ENCODE results near the gene GRXCR1.

GRXCR1 gene

GRCh38 chr4:42892413-42892812 is at the start of gene GRXCR1:
Gene GRXCR1 (plus strand): TSS chr4:42892713. CDS start chr4:42893267, 554 bp downstream.
- no peak for DNase-seq (ENCODE audit: low read depth)

GRCh38 chr4:42843694-42844093 is 48.8 kb upstream of the GRXCR1 start:
- no peak for DNase-seq (ENCODE audit: low read depth)

GRCh38 chr4:42844422-42845070 is 48.0 kb upstream of the GRXCR1 start:
- DNase-seq (ENCODE audit: low read depth), result no peak

DNA sequence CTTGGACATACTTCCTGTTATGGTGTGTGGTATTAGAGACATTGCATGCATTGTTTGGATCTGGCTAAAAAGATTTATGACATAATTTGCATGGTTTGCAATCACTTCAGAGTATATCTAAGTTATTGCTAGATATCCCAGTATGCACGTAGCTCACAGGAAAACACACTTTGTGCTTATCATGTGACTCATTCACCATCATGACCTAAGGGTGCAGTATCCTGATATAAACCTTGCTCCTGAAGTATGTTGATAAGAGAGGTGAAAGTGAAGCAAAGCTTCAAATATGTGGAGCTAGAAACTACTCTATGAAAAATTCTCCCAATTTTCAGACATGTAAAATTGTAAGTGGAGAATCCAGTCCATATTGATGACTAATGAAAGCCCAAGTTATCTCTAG is 46.9 kb upstream of the GRXCR1 start:
- no peak for DNase-seq (ENCODE audit: low read depth)

DNA sequence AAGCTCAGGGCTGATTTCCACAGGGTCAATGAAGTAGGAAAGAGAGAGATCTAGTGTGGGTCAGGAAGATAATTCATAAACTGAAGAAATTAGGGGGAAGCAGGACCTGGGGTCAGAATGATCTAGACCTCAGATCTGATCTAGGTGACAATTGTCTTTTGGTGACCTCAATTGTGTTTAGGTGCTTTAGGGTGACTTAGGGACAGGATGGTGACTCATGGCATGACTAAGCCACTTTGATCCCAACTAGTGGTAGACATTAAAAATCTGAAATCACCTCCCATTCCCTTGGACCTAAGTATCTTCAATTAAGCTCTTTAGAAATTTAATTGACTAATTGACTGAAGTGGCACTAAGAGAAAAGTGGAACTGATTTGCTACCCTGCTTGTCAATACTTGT is 36.7 kb upstream of the GRXCR1 start:
- DNase-seq (ENCODE audit: low read depth), result no peak

DNA sequence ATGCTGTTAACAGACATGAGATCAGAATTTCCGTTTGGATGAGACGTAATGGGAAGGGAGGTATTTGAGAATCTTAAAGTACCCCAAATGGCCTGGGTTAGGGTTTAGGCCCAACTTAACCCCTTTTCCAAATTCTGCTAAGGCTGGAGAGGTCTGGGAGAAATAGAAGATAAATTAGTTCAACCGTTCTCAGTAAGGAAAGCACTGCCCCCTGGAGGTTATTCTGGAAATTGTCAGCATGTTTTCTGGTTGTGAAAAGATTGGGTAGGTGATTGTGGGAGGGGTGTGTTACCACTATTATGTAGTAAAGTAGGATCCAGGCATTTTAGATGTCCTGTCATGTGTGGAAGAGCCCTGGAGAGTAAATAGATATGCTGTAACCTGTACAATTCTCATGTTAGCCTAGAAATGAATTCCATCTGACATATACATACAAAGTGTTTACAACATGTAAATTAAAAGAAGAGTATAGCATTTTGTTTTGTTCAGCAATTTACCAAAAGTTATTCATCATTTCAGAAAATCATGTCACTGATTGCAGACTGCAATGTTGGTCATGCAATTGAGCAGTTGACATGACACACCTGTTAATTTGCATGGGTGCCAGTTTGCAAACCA is 26.8 kb upstream of the GRXCR1 start:
- DNase-seq (ENCODE audit: low read depth), result peak; percentile 10

DNA sequence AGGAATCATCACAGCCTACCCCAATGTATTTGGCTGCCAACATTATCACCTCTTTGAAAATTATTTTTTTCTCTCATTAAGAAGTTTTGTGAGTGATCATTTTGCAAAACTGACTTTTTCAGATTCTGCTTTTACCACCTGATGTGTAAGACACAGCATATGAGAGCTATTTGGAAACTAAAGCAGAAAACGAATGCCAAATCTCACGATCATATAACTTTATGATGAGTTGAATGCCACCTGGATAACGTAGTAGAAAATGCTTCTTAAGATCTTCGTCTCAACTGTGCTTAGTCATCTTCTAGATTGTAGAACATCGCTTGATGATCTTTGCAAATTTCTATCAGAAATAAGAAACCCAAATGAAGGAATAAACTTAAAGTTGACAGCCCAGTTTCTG is 21.3 kb upstream of the GRXCR1 start:
- no peak for DNase-seq (ENCODE audit: low read depth)

GRCh38 chr4:42871671-42872290 is 20.7 kb upstream of the GRXCR1 start:
- DNase-seq (ENCODE audit: low read depth), result no peak

DNA sequence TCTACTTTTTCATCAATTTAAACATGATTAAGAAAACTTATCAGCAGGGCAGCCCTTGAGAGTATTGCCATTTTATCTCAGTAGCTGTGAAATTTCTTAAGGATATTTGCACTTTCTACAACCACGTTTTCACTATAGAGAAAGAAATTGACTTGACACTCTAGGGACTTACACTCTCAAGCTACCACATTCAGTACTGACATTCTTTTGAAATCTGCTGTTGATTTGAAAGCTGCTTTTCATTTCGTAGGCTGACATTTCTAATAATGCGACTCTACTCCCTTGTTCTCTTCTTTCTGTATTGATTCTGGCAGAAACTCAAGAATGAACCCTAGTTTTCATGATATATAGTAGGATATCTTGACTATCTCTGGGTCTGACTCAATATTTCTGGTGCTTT is 13.7 kb upstream of the GRXCR1 start:
- DNase-seq (ENCODE audit: low read depth), result no peak

GRCh38 chr4:42881253-42881652 is 11.3 kb upstream of the GRXCR1 start:
- DNase-seq (ENCODE audit: low read depth), result no peak

DNA sequence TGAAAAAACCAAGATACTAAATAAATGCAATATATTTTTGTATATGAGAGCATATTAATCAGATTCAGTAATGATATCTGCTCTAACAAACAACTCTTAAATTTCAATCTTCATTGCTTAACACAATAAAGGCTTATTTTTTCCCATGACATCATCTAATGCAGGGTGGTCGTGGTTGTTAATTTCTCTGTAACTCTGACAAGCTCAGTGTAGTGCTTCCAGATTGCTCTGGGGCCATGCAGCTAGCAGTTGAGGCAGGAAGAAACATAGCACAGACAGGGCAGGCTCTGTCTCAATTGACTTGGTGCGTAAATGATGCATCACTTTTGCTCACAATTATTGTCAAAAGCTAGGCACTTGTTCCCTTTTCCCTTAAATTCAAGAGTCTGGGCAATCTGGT is 869 bp upstream of the GRXCR1 start:
- no peak for DNase-seq (ENCODE audit: low read depth)

DNA sequence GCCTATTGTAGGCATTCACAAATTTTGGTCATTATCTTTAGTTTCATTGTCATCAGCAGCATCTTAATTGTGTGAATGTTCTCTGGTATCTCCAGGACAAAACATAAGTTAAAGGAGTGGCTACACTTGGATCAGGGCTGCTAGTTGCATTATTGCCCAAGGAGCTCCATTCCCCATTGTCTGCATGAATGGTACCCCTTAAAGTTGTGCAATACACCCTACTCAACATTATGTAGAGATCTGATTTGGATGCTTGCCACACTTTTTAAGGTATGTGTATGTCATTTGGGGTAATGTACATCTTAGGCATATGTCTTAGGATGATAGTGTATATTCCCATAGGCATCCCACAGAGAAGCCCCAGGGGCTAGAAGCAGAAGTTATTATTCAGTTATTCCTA is 2.9 kb downstream of the GRXCR1 start:
- no peak for DNase-seq (ENCODE audit: low read depth)

DNA sequence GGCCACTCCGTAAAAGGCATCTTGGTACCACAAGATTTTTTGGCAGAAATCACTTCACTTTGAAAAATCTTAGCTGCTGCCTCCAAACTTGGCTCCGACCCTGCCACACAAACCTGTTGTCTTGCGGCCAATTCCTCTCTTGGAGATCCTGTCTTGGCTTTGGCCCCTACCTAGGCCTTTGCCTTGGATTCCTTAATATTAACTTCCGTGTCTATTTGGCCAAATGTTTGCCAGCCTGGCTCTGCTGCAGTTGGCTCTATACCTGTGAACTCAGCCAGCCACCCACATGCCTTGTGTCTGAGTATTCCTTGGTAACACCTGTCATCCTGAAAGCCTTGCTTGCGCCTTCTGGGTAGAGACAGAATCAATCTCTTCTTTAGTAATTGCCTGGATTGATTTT is 12.5 kb downstream of the GRXCR1 start:
- no peak for DNase-seq (ENCODE audit: low read depth)

DNA sequence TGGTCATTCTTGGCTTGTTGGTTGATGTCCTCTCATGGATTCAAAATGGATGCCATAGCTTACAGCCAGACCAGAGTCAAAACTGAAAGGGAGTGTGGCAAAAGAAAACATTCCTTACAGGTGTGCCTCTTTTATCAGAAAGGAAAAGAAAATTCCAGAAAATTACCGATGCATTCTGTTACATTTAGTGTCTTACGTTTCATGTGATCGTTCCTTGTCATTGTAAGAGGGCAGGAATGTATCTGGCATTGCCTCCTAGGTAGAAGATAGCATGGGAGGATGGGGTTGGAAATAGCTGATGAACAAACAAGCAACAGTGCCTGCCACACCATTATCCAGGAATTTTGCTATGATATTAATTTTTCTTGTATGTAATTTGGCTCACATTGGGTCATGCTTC is 13.1 kb downstream of the GRXCR1 start:
- DNase-seq (ENCODE audit: low read depth), result no peak

DNA sequence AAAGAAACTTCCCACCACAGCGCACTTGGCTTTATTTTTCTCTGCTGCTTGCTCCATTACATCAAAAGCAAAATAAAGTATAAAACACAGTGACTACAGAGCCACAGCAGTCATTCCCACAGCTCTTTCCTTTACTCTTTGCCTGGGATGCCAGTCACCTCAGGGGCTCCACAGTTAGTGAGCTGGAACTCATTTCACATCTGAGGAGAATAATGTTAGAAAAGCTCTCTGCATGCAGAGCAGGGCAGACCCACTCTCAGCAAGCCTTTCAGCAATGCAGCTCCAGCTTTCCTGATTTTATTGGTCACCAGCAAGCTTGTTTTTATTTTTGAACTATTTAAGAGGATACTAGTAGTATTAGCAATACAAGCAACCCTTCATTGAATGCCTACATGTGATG is 13.8 kb downstream of the GRXCR1 start:
- no peak for DNase-seq (ENCODE audit: low read depth)

DNA sequence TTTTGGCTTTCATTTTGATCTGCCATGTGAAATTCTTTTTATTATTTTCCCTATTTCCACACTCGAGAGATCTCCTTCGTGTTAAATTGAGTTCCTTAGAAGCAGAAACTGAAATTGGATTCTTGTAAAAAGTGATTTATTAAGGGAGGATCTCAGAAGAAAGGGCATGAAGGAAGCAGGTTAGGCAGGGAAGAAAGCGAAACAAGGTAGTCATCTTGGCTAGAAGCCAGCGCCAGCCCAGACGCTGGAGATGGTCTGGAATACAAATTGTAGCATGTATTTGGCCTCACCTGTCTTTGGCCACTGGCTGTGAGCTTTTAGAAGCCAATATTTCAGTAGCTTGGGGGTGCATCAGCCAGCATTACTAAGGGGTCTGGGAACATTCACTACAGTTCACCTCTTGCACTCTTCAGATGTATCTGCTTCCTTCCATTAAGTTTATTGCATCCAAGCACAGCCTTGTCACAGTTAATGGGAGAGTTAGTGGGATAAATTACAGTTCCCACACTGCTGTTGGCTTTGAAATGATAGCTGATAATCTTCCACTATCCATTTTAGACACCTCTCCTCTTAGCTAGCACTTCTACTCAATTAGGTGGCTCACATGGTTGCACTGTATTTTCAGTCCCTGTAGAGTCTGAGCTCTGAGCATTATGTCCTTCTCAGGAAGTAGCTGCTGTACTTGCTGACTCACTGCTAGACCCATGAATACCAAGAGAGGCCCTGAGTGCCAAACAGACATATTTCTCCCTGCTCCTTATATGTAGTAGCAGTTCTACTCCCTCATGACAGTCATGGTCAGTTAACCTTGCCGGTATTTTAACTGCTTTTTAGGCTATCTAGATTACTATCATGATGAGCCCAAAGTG is 14.6 kb downstream of the GRXCR1 start:
- no peak for DNase-seq (ENCODE audit: low read depth)

- DNase-seq (ENCODE audit: low read depth), result no peak
Observed at GRCh38 chr4:42910459-42910858, 17.9 kb downstream of the GRXCR1 start.

GRCh38 chr4:42914937-42915336 is 22.4 kb downstream of the GRXCR1 start:
- DNase-seq (ENCODE audit: low read depth), result no peak

GRCh38 chr4:42915484-42915883 is 23.0 kb downstream of the GRXCR1 start:
- no peak for DNase-seq (ENCODE audit: low read depth)

DNA sequence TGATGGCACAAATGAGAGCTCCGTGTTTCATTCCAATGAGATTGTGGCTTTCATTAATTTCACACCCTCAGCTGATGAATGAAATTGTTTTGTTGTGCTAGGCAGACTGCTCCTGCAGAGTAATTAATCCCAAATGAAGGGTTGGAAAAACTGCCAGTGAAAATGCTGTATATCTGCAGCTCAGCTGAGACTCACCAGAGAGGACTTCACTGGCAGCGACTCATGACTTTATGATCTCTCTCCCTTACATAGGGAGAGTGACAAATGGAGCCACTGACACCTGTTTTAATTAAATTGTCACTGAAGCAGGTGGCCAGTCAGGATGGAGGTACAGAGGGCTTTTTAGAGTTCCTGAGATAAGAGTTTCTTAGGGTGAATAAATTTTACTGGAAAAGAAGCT is 24.8 kb downstream of the GRXCR1 start:
- DNase-seq (ENCODE audit: low read depth), result no peak

- DNase-seq (ENCODE audit: low read depth), result no peak
Observed at GRCh38 chr4:42923431-42923830, 30.9 kb downstream of the GRXCR1 start.

DNA sequence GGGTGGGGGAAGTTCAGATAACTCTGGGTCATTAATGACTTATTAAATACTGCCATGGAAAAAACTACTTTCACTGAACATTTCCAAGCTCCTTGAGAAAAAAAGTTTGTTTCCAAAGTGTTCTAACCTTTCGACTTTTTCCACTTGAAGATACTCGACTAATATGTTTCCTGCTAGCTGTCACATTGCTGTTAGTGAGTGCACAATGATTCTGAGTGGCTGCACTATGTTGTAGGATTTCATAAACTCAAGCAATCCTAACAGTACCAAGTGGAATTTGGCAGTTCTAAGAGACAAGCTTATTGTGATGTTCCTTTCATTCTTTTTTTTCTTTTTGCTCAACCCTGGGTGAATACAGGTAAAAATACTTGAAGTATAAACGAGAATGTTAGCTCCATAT is 33.4 kb downstream of the GRXCR1 start:
- no peak for DNase-seq (ENCODE audit: low read depth)

GRCh38 chr4:42927946-42928345 is 35.4 kb downstream of the GRXCR1 start:
- DNase-seq (ENCODE audit: low read depth), result no peak
